Raji (cell line): ENCODE measurements around the gene ARMC9.

Experiments
- POLR2A ChIP-seq: IDR thresholded peaks from 2 replicates; pipeline ENCODE4 v1.6.1; 2011; ENCODE audit warnings: low read depth, low read length, control low read depth; ENCODE audit not compliant: insufficient read depth

Gene ARMC9

GRCh38 chr2:231172025-231172424, 26.4 kb upstream of the ARMC9 start:
- no peak for TF ChIP-seq POLR2A

DNA sequence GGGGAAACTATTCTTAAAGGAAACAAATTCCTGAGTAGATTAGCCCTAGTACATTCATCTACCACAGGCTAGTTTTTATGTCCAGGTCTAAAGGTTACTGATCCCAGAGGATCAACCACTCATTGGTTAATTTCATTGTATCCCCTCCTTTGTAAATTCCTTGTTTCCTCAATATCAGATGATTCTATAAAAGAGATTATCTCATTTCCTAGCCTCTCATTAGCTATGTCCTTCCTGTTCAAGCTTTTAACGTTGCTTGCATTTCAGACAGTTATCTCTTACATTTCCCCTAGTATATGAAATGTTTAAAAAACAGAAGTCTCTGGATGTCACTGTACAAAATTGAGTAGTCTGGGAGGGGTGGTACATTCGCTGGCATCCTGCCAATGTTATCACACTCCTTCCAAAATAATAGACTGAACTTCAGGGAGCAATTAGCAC, 24.2 kb upstream of the ARMC9 start:
- no peak for TF ChIP-seq POLR2A

GRCh38 chr2:231176066-231176465, 22.4 kb upstream of the ARMC9 start:
- TF ChIP-seq POLR2A = no peak

DNA sequence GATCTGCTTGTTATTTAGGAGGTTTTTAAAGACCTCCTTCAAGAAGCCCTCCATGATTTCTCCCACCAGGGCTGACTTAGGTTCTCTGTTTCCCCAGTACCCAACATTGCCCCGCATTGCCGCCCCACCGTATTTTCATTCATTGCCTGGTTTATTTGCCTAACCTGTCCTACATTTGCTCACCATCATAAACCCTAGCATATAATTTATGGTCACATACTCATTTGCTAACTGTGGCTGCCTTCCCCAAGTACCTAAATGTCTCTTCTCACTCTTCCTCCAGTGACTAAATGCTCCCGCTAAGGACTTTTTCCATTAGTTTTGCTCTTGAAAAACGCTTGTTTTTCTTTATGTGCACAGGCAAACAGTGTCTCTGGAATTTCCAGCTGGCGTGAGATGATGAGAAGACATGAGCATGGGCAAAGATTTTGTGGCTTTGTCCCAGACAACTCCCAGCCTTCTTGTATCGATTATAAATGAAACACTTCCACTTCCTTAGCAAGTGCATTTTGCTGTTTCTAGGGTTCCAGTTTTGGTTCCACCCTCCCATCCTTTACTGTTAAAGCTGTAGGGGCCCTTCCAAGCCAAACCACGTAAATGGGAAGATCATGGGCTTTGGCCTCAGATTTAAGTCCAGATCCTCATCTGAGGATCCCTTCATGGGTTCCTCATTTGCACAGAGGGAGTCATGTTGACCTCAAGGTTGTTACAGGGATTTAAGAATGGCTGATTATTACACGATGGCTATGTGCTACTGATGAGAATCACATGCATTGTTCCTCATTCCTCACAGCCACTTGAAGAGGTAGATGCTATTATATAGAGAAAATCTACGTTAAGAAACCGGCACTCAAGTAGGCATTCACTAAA, 21.0 kb upstream of the ARMC9 start:
- TF ChIP-seq POLR2A = no peak

DNA sequence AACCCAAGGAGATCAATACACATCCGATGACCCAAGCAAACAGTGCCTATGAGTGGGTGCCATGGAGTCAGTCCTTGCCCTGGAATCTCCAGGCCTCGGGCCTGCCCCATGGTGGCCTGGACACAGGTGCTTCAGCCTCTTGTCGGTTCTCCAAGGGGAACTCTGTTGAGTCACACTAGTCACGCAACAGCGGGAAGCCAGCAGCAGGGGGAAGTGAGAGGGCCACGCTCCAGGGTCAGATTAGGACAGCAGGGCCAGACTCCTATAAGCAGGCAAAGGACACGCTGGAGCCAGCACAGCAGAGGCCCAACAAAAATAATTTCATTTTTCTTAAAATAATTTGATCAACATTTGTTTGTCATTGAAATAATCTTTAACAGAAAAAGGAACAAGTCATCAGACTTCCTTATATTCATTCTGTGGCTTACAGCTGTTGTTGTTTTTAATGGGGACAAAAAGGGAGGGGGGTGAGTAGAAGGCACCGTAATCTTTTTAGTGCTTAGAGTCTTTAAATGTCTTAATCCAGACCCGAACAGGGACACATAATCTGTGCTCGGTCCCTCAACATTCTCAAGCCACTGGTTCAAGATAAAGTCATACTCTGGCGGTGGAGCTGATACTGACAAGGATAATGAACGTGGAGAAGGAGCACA, 16.4 kb upstream of the ARMC9 start:
- TF ChIP-seq POLR2A = no peak

- TF ChIP-seq POLR2A = no peak
Observed at GRCh38 chr2:231182513-231182899, 15.9 kb upstream of the ARMC9 start.

DNA sequence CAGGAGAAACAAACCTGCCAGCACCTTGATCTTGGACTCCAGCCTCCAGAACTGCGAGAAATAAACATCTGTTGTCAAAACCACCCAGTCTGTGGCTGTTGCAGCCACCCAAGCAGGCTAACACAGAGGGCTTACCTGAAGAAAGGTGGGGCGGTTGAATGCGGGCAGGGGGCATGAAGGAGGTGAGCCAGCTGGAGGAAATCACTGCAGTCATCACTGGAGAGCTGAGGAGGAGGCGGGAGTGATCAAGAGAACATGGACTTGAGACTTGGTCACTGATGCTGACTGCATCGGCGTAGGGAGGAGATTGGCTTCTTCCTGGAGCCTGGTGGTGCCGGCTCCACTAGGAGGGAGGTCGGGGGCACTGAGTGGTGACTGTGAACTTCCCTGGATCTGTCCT, 14.6 kb upstream of the ARMC9 start:
- no peak for TF ChIP-seq POLR2A

GRCh38 chr2:231184319-231184718, 14.1 kb upstream of the ARMC9 start:
- TF ChIP-seq POLR2A = no peak

- no peak for TF ChIP-seq POLR2A
Observed at GRCh38 chr2:231185050-231185725, 13.2 kb upstream of the ARMC9 start.

DNA sequence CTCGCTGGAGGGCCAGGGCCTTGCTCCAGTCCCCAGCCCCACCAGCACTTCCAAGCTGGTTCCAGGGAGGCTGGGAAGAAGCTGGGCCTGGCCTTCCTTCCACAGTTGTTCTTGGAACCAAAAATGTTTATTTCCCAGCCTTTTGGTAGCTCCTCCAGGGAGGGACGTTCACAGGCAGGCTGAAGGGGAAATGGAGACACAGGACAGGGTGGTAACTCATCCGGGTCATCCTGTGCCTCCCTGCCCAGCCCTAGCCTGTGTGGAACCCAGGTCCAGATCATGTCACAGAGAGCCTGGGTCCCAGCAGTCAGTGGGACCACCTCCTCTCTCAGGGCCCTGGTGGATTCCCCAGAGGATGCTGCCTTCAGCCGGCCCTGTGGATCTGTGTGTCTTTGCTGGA, 12.5 kb upstream of the ARMC9 start:
- no peak for TF ChIP-seq POLR2A

DNA sequence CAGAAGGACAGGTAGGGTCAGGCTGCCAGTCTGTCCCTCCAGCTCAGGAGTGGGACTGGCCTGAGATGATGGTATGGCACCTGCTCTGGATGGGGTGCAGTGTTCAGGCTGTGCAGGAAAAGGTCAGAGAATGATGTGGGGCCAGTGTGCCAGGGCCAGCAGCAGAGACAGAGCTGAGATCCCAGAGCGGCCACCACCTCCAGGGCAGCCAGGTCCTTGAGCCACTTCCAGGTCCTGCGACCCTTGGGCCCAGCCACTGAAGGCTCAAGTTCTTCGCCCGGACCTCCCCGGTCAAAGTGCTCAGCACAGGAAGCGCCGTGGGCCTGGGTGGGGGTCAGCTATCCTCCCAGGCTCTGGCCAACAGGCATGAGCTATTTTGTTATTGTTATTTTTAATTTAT, 12.1 kb upstream of the ARMC9 start:
- no peak for TF ChIP-seq POLR2A

DNA sequence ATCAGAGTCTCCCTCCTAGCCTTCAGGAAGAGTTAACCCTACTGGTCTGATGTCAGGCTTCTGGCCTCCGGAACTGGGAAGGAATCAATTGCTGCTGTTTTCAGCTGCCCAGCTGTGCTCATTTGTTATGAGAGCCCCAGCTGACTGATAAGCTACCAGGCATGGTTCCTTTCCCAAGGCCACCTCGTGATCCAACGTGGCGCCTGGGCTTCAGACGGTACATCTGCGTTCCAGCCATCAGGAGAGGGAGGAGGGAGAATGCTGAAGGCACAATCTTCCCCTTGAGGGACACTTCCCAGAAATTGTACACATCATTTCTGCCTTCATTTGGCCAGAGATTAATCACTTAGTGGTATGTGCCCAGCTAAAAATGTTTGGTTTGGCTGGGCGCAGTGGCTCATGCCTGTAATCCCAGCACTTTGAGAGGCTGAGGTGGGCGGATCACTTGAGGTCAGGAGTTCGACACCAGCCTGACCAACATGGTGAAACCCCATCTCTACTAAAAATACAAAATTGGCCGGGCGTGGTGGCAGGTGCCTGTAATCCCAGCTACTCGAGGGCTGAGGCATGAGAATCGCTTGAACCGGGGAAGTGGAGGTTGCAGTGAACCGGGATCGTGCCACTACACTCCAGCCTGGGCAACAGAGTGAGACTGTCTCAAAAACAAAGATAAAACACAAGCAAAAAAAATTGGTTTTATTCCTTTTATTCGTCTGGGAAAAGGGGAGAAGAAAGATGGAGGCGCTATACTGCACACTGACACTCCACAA, 10.5 kb upstream of the ARMC9 start:
- no peak for TF ChIP-seq POLR2A

GRCh38 chr2:231188506-231189170, 9.8 kb upstream of the ARMC9 start:
- no peak for TF ChIP-seq POLR2A

- no peak for TF ChIP-seq POLR2A
Observed at GRCh38 chr2:231189171-231189530, 9.3 kb upstream of the ARMC9 start.

DNA sequence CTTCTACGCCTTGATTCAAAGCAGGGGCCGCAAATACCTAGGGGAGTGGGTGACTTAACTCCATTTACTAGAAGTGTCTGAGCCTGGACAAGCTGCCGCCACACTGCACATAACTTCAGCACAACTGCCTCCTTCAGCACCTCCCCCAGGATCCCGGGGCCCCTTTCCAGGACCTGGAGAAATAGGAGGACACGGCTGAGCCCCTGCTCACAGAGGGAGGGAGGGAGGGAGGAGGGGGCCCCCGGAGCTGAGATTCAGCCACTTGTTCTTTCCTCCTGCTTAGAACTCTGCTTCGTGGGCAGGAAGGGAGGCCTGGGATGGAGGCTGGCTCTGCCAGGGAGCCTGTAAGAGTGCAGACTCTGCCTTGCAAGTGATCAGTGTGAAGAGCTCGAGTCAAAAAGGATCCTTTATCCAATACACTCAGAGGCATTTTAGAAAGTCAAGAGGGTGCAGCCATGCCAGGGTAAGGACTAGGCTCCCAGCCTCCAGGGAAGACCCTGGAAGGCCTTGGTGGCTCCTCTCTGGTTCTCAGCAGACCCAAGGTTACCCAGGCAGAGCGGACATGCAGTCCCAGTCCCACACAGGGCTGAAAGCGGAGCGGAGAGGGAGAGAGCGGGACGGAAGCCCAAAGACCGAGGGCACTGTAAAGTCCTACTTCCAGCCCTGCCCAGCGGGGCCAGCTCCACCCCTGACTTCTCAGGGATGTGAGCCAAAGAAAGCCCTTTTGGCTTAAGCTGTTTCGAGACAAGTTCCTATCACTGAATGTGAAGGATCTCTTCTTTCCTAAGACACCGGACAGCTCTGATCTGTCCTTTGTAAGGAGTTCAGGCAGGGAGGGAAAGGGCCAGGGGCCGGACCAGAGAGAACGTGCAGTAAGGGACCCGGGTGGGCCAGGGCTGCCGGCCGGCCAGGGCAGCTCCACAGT, 8.6 kb upstream of the ARMC9 start:
- no peak for TF ChIP-seq POLR2A
